H1 (cell line): ENCODE results near the gene ZNF70.

ENCODE experiments used
- ASH2L ChIP-seq: fragments of 200-600, 300-600 bp; sonication (generic); IDR thresholded peaks from one replicate; pipeline ENCODE4 v1.7.1; 2017; ENCODE audit warnings: low read length
- ATF3 ChIP-seq: IDR thresholded peaks from 2 replicates; pipeline ENCODE4 v1.6.1; 2011; ENCODE audit warnings: low read depth, mild to moderate bottlenecking, low read length; ENCODE audit not compliant: insufficient read depth
- CHD1 ChIP-seq: IDR thresholded peaks from 2 replicates; pipeline ENCODE4 v1.6.1; 2012; ENCODE audit warnings: low read depth, low read length, improper control_type of control experiment
- CHD2 ChIP-seq: IDR thresholded peaks from 2 replicates; pipeline ENCODE4 v1.6.1; 2012; ENCODE audit warnings: low read length, improper control_type of control experiment
- CTCF ChIP-seq, 3 experiments: IDR thresholded peaks; 1 replicate in 2 of 3; 2 replicates in 1 of 3; pipeline versions ENCODE4 v1.5.1 to v1.6.1; 2011; ENCODE audit warnings: low read length in 3 of 3, mild to moderate bottlenecking in 3 of 3, inconsistent platforms in 2 of 3, low read depth in 1 of 3, moderate library complexity in 1 of 3; ENCODE audit not compliant: insufficient read depth in 1 of 3; ENCODE audit errors: control extremely low read depth in 1 of 3
- EP300 ChIP-seq, 2 experiments: IDR thresholded peaks; 1 replicate in 1 of 2; 2 replicates in 1 of 2; pipeline ENCODE4 v1.6.1; 2011 to 2012; ENCODE audit warnings: low read depth in 2 of 2, low read length in 2 of 2, mild to moderate bottlenecking in 2 of 2, borderline replicate concordance in 1 of 2, inconsistent platforms in 1 of 2, moderate library complexity in 1 of 2
- GTF2F1 ChIP-seq: IDR thresholded peaks from 2 replicates; pipeline ENCODE4 v1.6.1; 2012; ENCODE audit warnings: low read depth, low read length, improper control_type of control experiment, borderline replicate concordance
- JUND ChIP-seq: IDR thresholded peaks from 2 replicates; pipeline ENCODE4 v1.6.1; 2011; ENCODE audit warnings: mild to moderate bottlenecking, improper control_type of control experiment, low read length
- MAX ChIP-seq: IDR thresholded peaks from 2 replicates; pipeline ENCODE4 v1.6.1; 2012; ENCODE audit warnings: inconsistent platforms
- POLR2A ChIP-seq, 2 experiments: IDR thresholded peaks; 1 replicate in 1 of 2; 2 replicates in 1 of 2; pipeline ENCODE4 v1.6.1; 2011; ENCODE audit warnings: low read depth in 2 of 2, low read length in 2 of 2, mild to moderate bottlenecking in 2 of 2; ENCODE audit errors: control extremely low read depth in 1 of 2
- RFX5 ChIP-seq: IDR thresholded peaks from 2 replicates; pipeline ENCODE4 v1.6.1; 2011; ENCODE audit warnings: low read depth, low read length, improper control_type of control experiment, borderline replicate concordance
- RNF2 ChIP-seq: fragments of 200-900, 300-1000 bp; sonication (generic); IDR thresholded peaks from 2 replicates; pipeline ENCODE4 v1.7.1; 2016; ENCODE audit warnings: borderline replicate concordance, low read depth, mild to moderate bottlenecking, antibody characterized with exemption, low read length; ENCODE audit not compliant: poor library complexity, severe bottlenecking; ENCODE audit errors: missing control alignments
- SIN3A ChIP-seq, 2 experiments: IDR thresholded peaks in 1 of 2; conservative IDR thresholded peaks in 1 of 2; 2 replicates each; pipeline ENCODE4 v1.6.1; 2011 to 2012; ENCODE audit warnings: low read length in 2 of 2, improper control_type of control experiment in 1 of 2, low read depth in 1 of 2, mild to moderate bottlenecking in 1 of 2
- ZNF274 ChIP-seq: IDR thresholded peaks from 2 replicates; pipeline ENCODE4 v1.7.0; 2012; ENCODE audit warnings: low read length, borderline replicate concordance; ENCODE audit errors: extremely low read depth

GRCh38 chr22:23695571-23696325 lies 55.2 kb downstream of the ZNF70 start:
- no peak for TF ChIP-seq CTCF (IDR thresholded peaks at IDR 0.05; ENCODE audit: control extremely low read depth in 1 of 3, insufficient read depth in 1 of 3, low read depth in 1 of 3, low read length in 3 of 3)
- TF ChIP-seq CHD1: no peak
- TF ChIP-seq EP300 (IDR thresholded peaks at IDR 0.05; ENCODE audit: borderline replicate concordance in 1 of 2, low read depth in 2 of 2, low read length in 2 of 2): no peak
- no peak for TF ChIP-seq JUND
- no peak for TF ChIP-seq CHD2
- no peak for TF ChIP-seq POLR2A (IDR thresholded peaks at IDR 0.05; ENCODE audit: control extremely low read depth in 1 of 2, low read depth in 2 of 2, low read length in 2 of 2)
- TF ChIP-seq RFX5: no peak
- TF ChIP-seq ZNF274: no peak
- TF ChIP-seq SIN3A (conservative IDR thresholded peaks at IDR 0.05 in 1 of 2, IDR thresholded peaks at IDR 0.05 in 1 of 2; ENCODE audit: low read depth in 1 of 2, low read length in 2 of 2): no peak
- TF ChIP-seq ASH2L: no peak
- TF ChIP-seq RNF2: no peak
- TF ChIP-seq GTF2F1: no peak
- TF ChIP-seq ATF3: no peak
- TF ChIP-seq MAX: no peak
